ENCODE results near the gene EPHA8. TPM values are rescaled to one million over a fixed set of nuclear protein-coding genes. Genes with fewer than 3 reads are reported as not detected.

Gene EPHA8
- total RNA-seq, 4 donors from 2014 or later, result not detected

- TF ChIP-seq EP300 (IDR thresholded peaks at IDR 0.05), result no peak
- no peak for TF ChIP-seq POLR2A (IDR thresholded peaks at IDR 0.05; ENCODE audit: low read depth)
- no peak for TF ChIP-seq POLR2AphosphoS5 (IDR thresholded peaks at IDR 0.05)
- TF ChIP-seq CTCF (IDR thresholded peaks at IDR 0.05), result no peak
- 72% methylated on average over 11 of the region's 17 CpGs for WGBS
- H3K4me1 ChIP-seq, result no peaks in the 10 kb centered on the region
- H3K4me3 ChIP-seq, result no peak overlapping the region
- intact Hi-C loops (cut with DNase I), result no loop called here
- DNase-seq (ENCODE audit: extremely low spot score), result no peak
- H3K9me3 ChIP-seq, result no peaks in the 10 kb centered on the region
- peaks cover 0 to 95% (median 3%) of the 10 kb centered on the region in 4 donors for H3K27me3 ChIP-seq
- no peak overlapping the region for H3K27ac ChIP-seq (replicated peaks in 1 of 4)
- no peaks in the 10 kb centered on the region for H3K36me3 ChIP-seq
These were observed 11.7 kb upstream of the EPHA8 start for GRCh38 chr1:22551591-22551990.

- no peaks in the 10 kb centered on the region for H3K4me1 ChIP-seq
- intact Hi-C loops (cut with DNase I), result no loop called here
- 66% methylated on average over 5 of the region's 5 CpGs for WGBS
- no peak overlapping the region for H3K4me3 ChIP-seq
- no peak overlapping the region for H3K27ac ChIP-seq (replicated peaks in 1 of 4)
- DNase-seq (ENCODE audit: extremely low spot score), result no peak
- H3K9me3 ChIP-seq, result no peaks in the 10 kb centered on the region
- TF ChIP-seq POLR2A (IDR thresholded peaks at IDR 0.05; ENCODE audit: low read depth) (no peak), POLR2AphosphoS5 (IDR thresholded peaks at IDR 0.05) (no peak), CTCF (IDR thresholded peaks at IDR 0.05) (no peak), EP300 (IDR thresholded peaks at IDR 0.05) (no peak)
- no peaks in the 10 kb centered on the region for H3K36me3 ChIP-seq
- H3K27me3 ChIP-seq, result peaks cover 0 to 95% (median 3%) of the 10 kb centered on the region in 4 donors
These were observed 11.3 kb upstream of the EPHA8 start for GRCh38 chr1:22552021-22552420.

DNA sequence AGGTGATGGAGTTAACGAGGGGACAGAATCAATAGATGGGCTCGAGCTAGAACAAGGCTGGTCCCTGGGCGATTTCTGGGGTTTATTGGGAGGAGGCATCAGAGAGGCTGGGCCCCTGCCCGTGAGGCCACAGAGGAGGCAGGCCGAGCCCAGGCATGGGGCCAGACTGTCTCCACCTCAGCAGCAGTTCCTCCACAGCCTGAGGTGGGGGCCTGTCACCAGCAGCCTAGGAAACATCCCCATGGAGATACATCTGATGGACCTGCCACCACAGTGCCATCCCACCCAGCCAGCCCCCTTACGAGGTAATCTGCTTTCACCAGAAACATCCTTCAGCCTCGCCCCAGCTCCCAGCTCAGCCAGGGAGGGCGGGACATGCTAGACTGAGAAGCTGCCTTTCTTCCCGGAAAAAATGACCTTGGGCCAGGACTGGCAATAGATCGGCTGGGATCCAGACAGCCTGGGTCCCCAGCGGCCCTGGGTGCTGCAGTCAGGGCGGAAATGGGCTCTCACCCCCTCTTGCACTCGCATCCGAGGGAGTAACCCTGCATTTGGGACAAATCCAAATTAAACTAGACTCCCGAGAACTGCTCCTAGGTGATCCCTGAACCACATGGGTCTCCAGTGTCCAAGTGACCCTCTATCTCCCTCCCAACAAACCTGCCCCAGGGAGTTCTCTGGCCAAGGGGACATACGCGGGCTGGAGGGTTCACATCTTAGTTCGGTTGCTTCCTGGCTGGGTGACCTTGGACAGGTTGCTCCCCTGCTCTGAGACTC, 10.0 kb upstream of the EPHA8 start:
- 58% methylated on average over 15 of the region's 18 CpGs for WGBS
- no peaks in the 10 kb centered on the region for H3K4me1 ChIP-seq
- no peaks in the 10 kb centered on the region for H3K9me3 ChIP-seq
- DNase-seq (ENCODE audit: extremely low spot score), result no peak
- no peak overlapping the region for H3K4me3 ChIP-seq
- H3K36me3 ChIP-seq, result no peaks in the 10 kb centered on the region
- TF ChIP-seq POLR2A (IDR thresholded peaks at IDR 0.05; ENCODE audit: low read depth), result no peak
- TF ChIP-seq POLR2AphosphoS5 (IDR thresholded peaks at IDR 0.05), result no peak
- no peak for TF ChIP-seq EP300 (IDR thresholded peaks at IDR 0.05)
- no peak for TF ChIP-seq CTCF (IDR thresholded peaks at IDR 0.05)
- intact Hi-C loops (cut with DNase I), result no loop called here
- peaks cover 0 to 97% (median 3%) of the 10 kb centered on the region in 4 donors for H3K27me3 ChIP-seq
- H3K27ac ChIP-seq (replicated peaks in 1 of 4), result no peak overlapping the region

GRCh38 chr1:22553991-22554522, 9.2 kb upstream of the EPHA8 start:
- DNase-seq (ENCODE audit: extremely low spot score), result no peak
- TF ChIP-seq POLR2A (IDR thresholded peaks at IDR 0.05; ENCODE audit: low read depth) (no peak), CTCF (IDR thresholded peaks at IDR 0.05) (no peak), POLR2AphosphoS5 (IDR thresholded peaks at IDR 0.05) (no peak), EP300 (IDR thresholded peaks at IDR 0.05) (no peak)
- Histone ChIP-seq H3K9me3 (no peaks in the 10 kb centered on the region), H3K27me3 (peaks cover 0 to 95% (median 3%) of the 10 kb centered on the region in 4 donors), H3K27ac (replicated peaks in 1 of 4) (no peak overlapping the region), H3K4me1 (no peaks in the 10 kb centered on the region), H3K4me3 (no peak overlapping the region), H3K36me3 (no peaks in the 10 kb centered on the region)
- intact Hi-C loops (cut with DNase I), result no loop called here
- WGBS, result 83% methylated on average over 6 of the region's 8 CpGs
